Measurements from ENCODE around the gene SORCS2. TPM values are rescaled to one million over a fixed set of nuclear protein-coding genes. Genes with fewer than 3 reads are reported as not detected.

SORCS2 gene
- total RNA-seq, 6 experiments from 2014 or later = 0.18 to 6.2 (median 3.1) TPM

- intact Hi-C loops (cut with DNase I) = no loop called here
- Histone ChIP-seq H3K4me1 (peaks cover 0 to 5% (median 1%) of the 10 kb centered on the region in 4 donors), H3K27ac (no peak overlapping the region), H3K4me3 (no peak overlapping the region), H3K9me3 (no peaks in the 10 kb centered on the region), H3K27me3 (no peaks in the 10 kb centered on the region), H3K36me3 (no peaks in the 10 kb centered on the region)
- TF ChIP-seq, protein P1, sequence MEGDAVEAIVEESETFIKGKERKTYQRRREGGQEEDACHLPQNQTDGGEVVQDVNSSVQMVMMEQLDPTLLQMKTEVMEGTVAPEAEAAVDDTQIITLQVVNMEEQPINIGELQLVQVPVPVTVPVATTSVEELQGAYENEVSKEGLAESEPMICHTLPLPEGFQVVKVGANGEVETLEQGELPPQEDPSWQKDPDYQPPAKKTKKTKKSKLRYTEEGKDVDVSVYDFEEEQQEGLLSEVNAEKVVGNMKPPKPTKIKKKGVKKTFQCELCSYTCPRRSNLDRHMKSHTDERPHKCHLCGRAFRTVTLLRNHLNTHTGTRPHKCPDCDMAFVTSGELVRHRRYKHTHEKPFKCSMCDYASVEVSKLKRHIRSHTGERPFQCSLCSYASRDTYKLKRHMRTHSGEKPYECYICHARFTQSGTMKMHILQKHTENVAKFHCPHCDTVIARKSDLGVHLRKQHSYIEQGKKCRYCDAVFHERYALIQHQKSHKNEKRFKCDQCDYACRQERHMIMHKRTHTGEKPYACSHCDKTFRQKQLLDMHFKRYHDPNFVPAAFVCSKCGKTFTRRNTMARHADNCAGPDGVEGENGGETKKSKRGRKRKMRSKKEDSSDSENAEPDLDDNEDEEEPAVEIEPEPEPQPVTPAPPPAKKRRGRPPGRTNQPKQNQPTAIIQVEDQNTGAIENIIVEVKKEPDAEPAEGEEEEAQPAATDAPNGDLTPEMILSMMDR (IDR thresholded peaks at IDR 0.05) = no peak
- no peak for TF ChIP-seq POLR2A (IDR thresholded peaks at IDR 0.05)
- ATAC-seq (no peak), DNase-seq (peak in 1 of 3 donors; percentile 30)
- WGBS (ENCODE audit: insufficient coverage, low coverage, low lambda C conversion rate, missing lambda C conversion rate) = 86% methylated on average over 6 of the region's 22 CpGs
These were observed 138.7 kb downstream of the SORCS2 start for GRCh38 chr4:7330811-7331681.

- H3K4me1 ChIP-seq = peaks cover 0 to 9% (median 3%) of the 10 kb centered on the region in 4 donors
- H3K9me3 ChIP-seq = no peaks in the 10 kb centered on the region
- no peak overlapping the region for H3K27ac ChIP-seq
- ATAC-seq (no peak), DNase-seq (peak in 1 of 3 donors; percentile 29)
- H3K36me3 ChIP-seq = no peaks in the 10 kb centered on the region
- TF ChIP-seq POLR2A (IDR thresholded peaks at IDR 0.05) = no peak
- TF ChIP-seq, protein P1 (IDR thresholded peaks at IDR 0.05) = no peak
- intact Hi-C loops (cut with DNase I) = no loop called here
- no peaks in the 10 kb centered on the region for H3K27me3 ChIP-seq
- 86% methylated on average over 2 of the region's 11 CpGs for WGBS (ENCODE audit: insufficient coverage, low coverage, low lambda C conversion rate, missing lambda C conversion rate)
- no peak overlapping the region for H3K4me3 ChIP-seq
These were observed 139.3 kb downstream of the SORCS2 start for GRCh38 chr4:7331682-7332000.

- Histone ChIP-seq H3K4me1 (peaks cover 0 to 15% (median 3%) of the 10 kb centered on the region in 4 donors), H3K27me3 (no peaks in the 10 kb centered on the region), H3K9me3 (no peaks in the 10 kb centered on the region), H3K36me3 (no peaks in the 10 kb centered on the region), H3K4me3 (no peak overlapping the region), H3K27ac (no peak overlapping the region)
- DNase-seq (peak in 1 of 3 donors; percentile 45), ATAC-seq (peak in 1 of 4 donors; percentile 3)
- 70% methylated on average over 2 of the region's 15 CpGs for WGBS (ENCODE audit: insufficient coverage, low coverage, low lambda C conversion rate, missing lambda C conversion rate)
- TF ChIP-seq, protein P1 (IDR thresholded peaks at IDR 0.05) = no peak
- TF ChIP-seq POLR2A (IDR thresholded peaks at IDR 0.05) = no peak
- intact Hi-C loops (cut with DNase I) = no loop called here
These were observed 140.1 kb downstream of the SORCS2 start for GRCh38 chr4:7332216-7333023.

DNA sequence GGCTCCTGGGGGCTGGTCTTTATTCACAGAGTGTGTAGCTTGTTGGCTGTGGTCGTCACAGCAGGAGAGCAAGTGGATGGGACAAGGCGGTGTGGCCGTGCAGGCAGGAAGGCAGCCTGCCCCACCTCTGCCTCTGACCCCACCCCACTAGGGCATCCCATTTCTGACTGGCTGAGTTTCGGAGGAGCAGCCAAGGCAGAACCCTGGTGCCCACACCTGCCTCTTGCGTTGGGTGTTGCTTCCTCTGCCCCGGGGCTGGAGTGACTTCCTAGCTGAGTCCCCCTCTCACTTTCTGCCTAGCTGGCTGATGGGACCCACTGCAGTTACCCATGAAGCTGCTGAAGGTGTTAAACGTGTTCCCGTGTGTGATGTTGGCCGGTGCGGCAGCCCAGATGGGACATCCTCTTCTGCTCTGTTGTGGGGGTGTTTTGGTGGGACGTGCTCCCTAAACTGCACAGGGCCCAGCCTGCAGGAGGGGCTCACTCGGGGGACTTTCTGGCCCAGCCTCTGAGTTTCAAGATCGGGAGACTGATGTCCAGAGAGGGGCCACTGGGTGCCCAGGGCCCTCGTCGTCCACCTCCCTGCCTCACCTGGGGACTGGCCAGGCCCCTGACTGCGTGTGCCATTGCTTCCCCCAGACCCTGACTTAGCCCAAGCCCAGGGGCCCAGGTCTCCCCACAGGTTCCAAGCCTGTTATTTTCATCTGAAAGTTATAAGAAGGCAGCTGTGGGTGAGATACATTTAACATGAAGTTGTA lies 140.9 kb downstream of the SORCS2 start:
- DNase-seq (peak in 1 of 3 donors; percentile 47), ATAC-seq (no peak)
- WGBS (ENCODE audit: insufficient coverage, low coverage, low lambda C conversion rate, missing lambda C conversion rate) = 84% methylated on average over 5 of the region's 16 CpGs
- no peaks in the 10 kb centered on the region for H3K27me3 ChIP-seq
- no peak overlapping the region for H3K27ac ChIP-seq
- TF ChIP-seq, protein P1 (IDR thresholded peaks at IDR 0.05) = no peak
- TF ChIP-seq POLR2A (IDR thresholded peaks at IDR 0.05) = no peak
- intact Hi-C loops (cut with DNase I) = no loop called here
- H3K4me1 ChIP-seq = peaks cover 0 to 15% (median 3%) of the 10 kb centered on the region in 4 donors
- H3K4me3 ChIP-seq = no peak overlapping the region
- H3K36me3 ChIP-seq = no peaks in the 10 kb centered on the region
- H3K9me3 ChIP-seq = no peaks in the 10 kb centered on the region

Measured in right lobe of liver (tissue), 6 donors.